ENCODE results near the gene ELAC2. TPM values are rescaled to one million over a fixed set of nuclear protein-coding genes. Genes with fewer than 3 reads are reported as not detected.

The ELAC2 gene
- total RNA-seq, 1 experiment from 2014 or later, result 84.5 TPM

DNA sequence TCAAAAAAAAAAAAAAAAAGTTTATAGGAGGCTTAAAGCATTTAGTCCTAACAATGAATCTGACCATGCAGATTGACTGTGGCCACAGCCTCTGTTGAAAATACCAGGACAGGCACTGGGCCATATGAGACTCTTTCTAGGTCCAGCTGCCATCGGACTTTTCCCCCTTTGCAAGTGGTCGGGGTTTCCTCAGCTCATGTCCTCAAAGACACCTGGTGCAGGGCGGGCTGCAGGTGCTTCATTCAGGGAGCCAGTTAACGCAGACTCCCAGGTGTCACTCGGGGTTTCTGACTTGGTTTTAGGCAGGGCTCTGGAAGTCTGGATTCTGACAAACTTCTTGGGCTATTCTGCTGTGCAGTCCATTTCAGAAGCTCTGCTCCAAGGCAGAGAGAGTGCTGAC, 20.9 kb downstream of the ELAC2 start:
- POLR2A ChIA-PET, result interaction anchor here (1.1 kb wide), 1 partner anchor 21 kb away, joined by 5 read pairs; the partner anchor contains the start of gene ELAC2
- CTCF ChIA-PET, result no interaction called here
- intact Hi-C loops (cut with micrococcal nuclease), result no loop called here

GRCh38 chr17:12996357-12996756, 21.5 kb downstream of the ELAC2 start:
- Histone ChIP-seq H3K36me3 (ENCODE audit: control insufficient read depth in 1 of 2, insufficient read depth in 2 of 2, low read length in 2 of 2) (peaks cover 66 to 82% of the 10 kb centered on the region in 2 experiments; a peak in 3 of 4 replicates), H4K20me1 (ENCODE audit: insufficient read depth) (no peaks in the 10 kb centered on the region), H3K79me2 (ENCODE audit: insufficient read depth, low read length) (0 out of 2 replicates have a peak, but pooled peaks cover 3% of the 10 kb centered on the region), H3K27ac (ENCODE audit: low read depth, low read length) (no peak overlapping the region), H3K9me2 (ENCODE audit: insufficient read depth) (no peaks in the 10 kb centered on the region), H3K9ac (ENCODE audit: low read length) (no peak overlapping the region), H3K4me2 (ENCODE audit: low read length) (no peak overlapping the region), H3K4me3 (replicated peaks in 1 of 2; ENCODE audit: low read depth in 1 of 2, low read length in 2 of 2) (no peak overlapping the region), H3K9me3 (ENCODE audit: control insufficient read depth in 1 of 2, insufficient read depth in 1 of 2, low read depth in 1 of 2, low read length in 2 of 2) (no peaks in the 10 kb centered on the region), H3K27me3 (ENCODE audit: insufficient read depth, low read length) (no peaks in the 10 kb centered on the region), H3K4me1 (ENCODE audit: control insufficient read depth in 1 of 2, insufficient read depth in 2 of 2, low read length in 2 of 2) (no peaks in the 10 kb centered on the region), H2AFZ (ENCODE audit: low read depth, low read length, poor library complexity, severe bottlenecking) (no peak overlapping the region)
- DNase-seq (ENCODE audit: low read depth, low spot score) (no peak), ATAC-seq (no peak)
- ChIA-PET RAD21 (ENCODE audit: low non-redundant PET in 1 of 2, low total read pairs in 2 of 2, uncharacterized antibody in 2 of 2, unreplicated experiment in 2 of 2) (no interaction called here), CTCF (no interaction called here), POLR2A (interaction anchor here (1.1 kb wide), 1 partner anchor 22 kb away, joined by 5 read pairs; the partner anchor contains the start of gene ELAC2)
- BruUV-seq (replicated peaks), result no TSS peak
- TF ChIP-seq CBX3 (IDR thresholded peaks at IDR 0.05; ENCODE audit: low read depth) (no peak), JUND (IDR thresholded peaks at IDR 0.05) (no peak), RAD21 (IDR thresholded peaks at IDR 0.05; ENCODE audit: low read depth) (no peak), ZBTB33 (IDR thresholded peaks at IDR 0.05; ENCODE audit: extremely low read depth, insufficient replicate concordance, low read length) (no peak), SP1 (IDR thresholded peaks at IDR 0.05; ENCODE audit: low read depth) (no peak), FOSL1 (IDR thresholded peaks at IDR 0.05; ENCODE audit: low read depth) (no peak), EZH2phosphoT487 (IDR thresholded peaks at IDR 0.05; ENCODE audit: borderline replicate concordance) (no peak), SIN3A (IDR thresholded peaks at IDR 0.05; ENCODE audit: low read depth) (no peak), ATF3 (IDR thresholded peaks at IDR 0.05) (no peak)
- intact Hi-C loops (cut with micrococcal nuclease), result no loop called here

More for the DNA sequence above, 20.9 kb downstream of the ELAC2 start:
- no peak overlapping the region for H2AFZ ChIP-seq (ENCODE audit: low read depth, low read length, poor library complexity, severe bottlenecking)
- BruUV-seq (replicated peaks), result no TSS peak
- RAD21 ChIA-PET (ENCODE audit: low non-redundant PET in 1 of 2, low total read pairs in 2 of 2, uncharacterized antibody in 2 of 2, unreplicated experiment in 2 of 2), result no interaction called here
- DNase-seq (ENCODE audit: low read depth, low spot score) (no peak), ATAC-seq (no peak)
- H4K20me1 ChIP-seq (ENCODE audit: insufficient read depth), result no peaks in the 10 kb centered on the region
- H3K4me3 ChIP-seq (replicated peaks in 1 of 2; ENCODE audit: low read depth in 1 of 2, low read length in 2 of 2), result no peak overlapping the region
- peaks cover 67 to 84% of the 10 kb centered on the region in 2 experiments for H3K36me3 ChIP-seq (ENCODE audit: control insufficient read depth in 1 of 2, insufficient read depth in 2 of 2, low read length in 2 of 2)
- H3K9ac ChIP-seq (ENCODE audit: low read length), result no peak overlapping the region
- H3K27me3 ChIP-seq (ENCODE audit: insufficient read depth, low read length), result no peaks in the 10 kb centered on the region
- H3K4me2 ChIP-seq (ENCODE audit: low read length), result no peak overlapping the region
- no peak overlapping the region for H3K27ac ChIP-seq (ENCODE audit: low read depth, low read length)
- H3K4me1 ChIP-seq (ENCODE audit: control insufficient read depth in 1 of 2, insufficient read depth in 2 of 2, low read length in 2 of 2), result no peaks in the 10 kb centered on the region
- no peaks in the 10 kb centered on the region for H3K9me2 ChIP-seq (ENCODE audit: insufficient read depth)
- TF ChIP-seq ELF1 (IDR thresholded peaks at IDR 0.05; ENCODE audit: borderline replicate concordance, low read depth) (no peak), ZFX (IDR thresholded peaks at IDR 0.05) (no peak), EZH2phosphoT487 (IDR thresholded peaks at IDR 0.05; ENCODE audit: borderline replicate concordance) (no peak), RAD21 (IDR thresholded peaks at IDR 0.05; ENCODE audit: low read depth) (no peak), SP1 (IDR thresholded peaks at IDR 0.05; ENCODE audit: low read depth) (no peak), EZH2 (IDR thresholded peaks at IDR 0.05) (no peak), FOSL1 (IDR thresholded peaks at IDR 0.05; ENCODE audit: low read depth) (no peak)
- TF ChIP-seq, protein P1, sequence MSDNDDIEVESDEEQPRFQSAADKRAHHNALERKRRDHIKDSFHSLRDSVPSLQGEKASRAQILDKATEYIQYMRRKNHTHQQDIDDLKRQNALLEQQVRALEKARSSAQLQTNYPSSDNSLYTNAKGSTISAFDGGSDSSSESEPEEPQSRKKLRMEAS (IDR thresholded peaks at IDR 0.05), result no peak
- H3K9me3 ChIP-seq (ENCODE audit: control insufficient read depth in 1 of 2, insufficient read depth in 1 of 2, low read depth in 1 of 2, low read length in 2 of 2), result no peaks in the 10 kb centered on the region
- peaks cover 8% of the 10 kb centered on the region; the same call in 1 of the 2 replicates for H3K79me2 ChIP-seq (ENCODE audit: insufficient read depth, low read length)

Measured in HCT116 (cell line).